ENCODE measurements around the gene CIROP.

CIROP gene

GRCh38 chr14:23052671-23053070, 52.1 kb downstream of the CIROP start:
- Histone ChIP-seq H3K36me3 (replicated peaks; ENCODE audit: low read depth, low read length) (no peaks in the 10 kb centered on the region), H4K20me1 (ENCODE audit: insufficient read depth, low read length) (peaks cover under 1% of the 10 kb centered on the region; the same call in 1 of the 2 replicates), H3K9me3 (ENCODE audit: insufficient read depth, low read length) (no peaks in the 10 kb centered on the region), H3K4me3 (ENCODE audit: low read length) (no peak overlapping the region), H2AFZ (ENCODE audit: low read depth, low read length) (no peak overlapping the region), H3K4me2 (ENCODE audit: low read length) (no peak overlapping the region), H3K9ac (ENCODE audit: low read length) (no peak overlapping the region), H3K27me3 (ENCODE audit: low read depth, low read length) (peaks cover 7% of the 10 kb centered on the region; the same call in 1 of the 2 replicates), H3K79me2 (ENCODE audit: low read length) (no peaks in the 10 kb centered on the region), H3K4me1 (ENCODE audit: low read length) (peaks cover 15% of the 10 kb centered on the region), H3K27ac (ENCODE audit: low read length) (no peak overlapping the region)
- no peak for TF ChIP-seq EZH2phosphoT487 (IDR thresholded peaks at IDR 0.05; ENCODE audit: low read depth)
- TF ChIP-seq CTCF (IDR thresholded peaks at IDR 0.05; ENCODE audit: low read depth, low read length), result no peak

GRCh38 chr14:23052182-23052623, 52.6 kb downstream of the CIROP start:
- Histone ChIP-seq H3K27ac (ENCODE audit: low read length) (no peak overlapping the region), H3K36me3 (replicated peaks; ENCODE audit: low read depth, low read length) (no peaks in the 10 kb centered on the region), H3K9ac (ENCODE audit: low read length) (no peak overlapping the region)

GRCh38 chr14:23051141-23052057, 53.4 kb downstream of the CIROP start:
- no peaks in the 10 kb centered on the region for H3K36me3 ChIP-seq (replicated peaks; ENCODE audit: low read depth, low read length)
- H4K20me1 ChIP-seq (ENCODE audit: insufficient read depth, low read length), result no peaks in the 10 kb centered on the region
- no peak overlapping the region for H3K4me2 ChIP-seq (ENCODE audit: low read length)
- TF ChIP-seq CTCF (IDR thresholded peaks at IDR 0.05; ENCODE audit: low read depth, low read length) (no peak), EZH2phosphoT487 (IDR thresholded peaks at IDR 0.05; ENCODE audit: low read depth) (no peak)
- H3K9me3 ChIP-seq (ENCODE audit: insufficient read depth, low read length), result no peaks in the 10 kb centered on the region
- H2AFZ ChIP-seq (ENCODE audit: low read depth, low read length), result no peak overlapping the region
- H3K4me3 ChIP-seq (ENCODE audit: low read length), result no peak overlapping the region
- H3K27me3 ChIP-seq (ENCODE audit: low read depth, low read length), result no peaks in the 10 kb centered on the region
- no peak overlapping the region for H3K27ac ChIP-seq (ENCODE audit: low read length)
- peaks cover 7% of the 10 kb centered on the region for H3K4me1 ChIP-seq (ENCODE audit: low read length)
- no peak overlapping the region for H3K9ac ChIP-seq (ENCODE audit: low read length)
- H3K79me2 ChIP-seq (ENCODE audit: low read length), result no peaks in the 10 kb centered on the region

More at GRCh38 chr14:23052182-23052623, 52.6 kb downstream of the CIROP start:
- H3K4me2 ChIP-seq (ENCODE audit: low read length), result no peak overlapping the region
- H3K4me1 ChIP-seq (ENCODE audit: low read length), result peaks cover 15% of the 10 kb centered on the region
- TF ChIP-seq EZH2phosphoT487 (IDR thresholded peaks at IDR 0.05; ENCODE audit: low read depth) (no peak), CTCF (IDR thresholded peaks at IDR 0.05; ENCODE audit: low read depth, low read length) (peak; percentile 14; the same call in 1 of the 2 replicates)
- H3K4me3 ChIP-seq (ENCODE audit: low read length), result no peak overlapping the region
- no peak overlapping the region for H2AFZ ChIP-seq (ENCODE audit: low read depth, low read length)
- peaks cover 7% of the 10 kb centered on the region; the same call in 1 of the 2 replicates for H3K27me3 ChIP-seq (ENCODE audit: low read depth, low read length)
- H3K79me2 ChIP-seq (ENCODE audit: low read length), result no peaks in the 10 kb centered on the region
- H3K9me3 ChIP-seq (ENCODE audit: insufficient read depth, low read length), result no peaks in the 10 kb centered on the region
- no peaks in the 10 kb centered on the region for H4K20me1 ChIP-seq (ENCODE audit: insufficient read depth, low read length)

Measured in OCI-LY3 (cell line).